ENCODE results near the gene KRT8.

Gene KRT8

GRCh38 chr12:52946334-52946733 is 41.5 kb upstream of the KRT8 start:
- H3K4me1 ChIP-seq (ENCODE audit: insufficient read depth, low read length): peaks cover 52% of the 10 kb centered on the region

GRCh38 chr12:52945389-52946232 is 40.7 kb upstream of the KRT8 start:
- peak overlapping the region; percentile 95 for H3K27ac ChIP-seq (ENCODE audit: low read depth, low read length)
- peak overlapping the region; percentile 64; the same call in 1 of the 2 replicates for H3K9ac ChIP-seq (ENCODE audit: low read depth, low read length)
- 14% methylated on average over 12 of the region's 13 CpGs for WGBS

More at GRCh38 chr12:52946334-52946733, 41.5 kb upstream of the KRT8 start:
- Histone ChIP-seq H3K27ac (ENCODE audit: low read depth, low read length) (peak overlapping the region; percentile 95), H3K36me3 (ENCODE audit: insufficient read depth, low read length) (peaks cover 16% of the 10 kb centered on the region), H3K9ac (ENCODE audit: low read depth, low read length) (peak overlapping the region; percentile 64; the same call in 1 of the 2 replicates), H3K27me3 (ENCODE audit: insufficient read depth, low read length) (no peaks in the 10 kb centered on the region), H3K9me3 (ENCODE audit: insufficient read depth, low read depth, low read length) (no peaks in the 10 kb centered on the region), H3K4me3 (ENCODE audit: low read length) (peak overlapping the region; percentile 24)
- WGBS: no CpG with 5 or more reads among the region's 1 CpG

GRCh38 chr12:52944683-52945388 is 40.0 kb upstream of the KRT8 start:
- 78% methylated on average over 8 of the region's 8 CpGs for WGBS
- peaks cover 45% of the 10 kb centered on the region for H3K4me1 ChIP-seq (ENCODE audit: insufficient read depth, low read length)
- peak overlapping the region; percentile 43; the same call in 1 of the 2 replicates for H3K9ac ChIP-seq (ENCODE audit: low read depth, low read length)

More at GRCh38 chr12:52945389-52946232, 40.7 kb upstream of the KRT8 start:
- no peaks in the 10 kb centered on the region for H3K27me3 ChIP-seq (ENCODE audit: insufficient read depth, low read length)
- H3K9me3 ChIP-seq (ENCODE audit: insufficient read depth, low read depth, low read length): no peaks in the 10 kb centered on the region
- H3K4me1 ChIP-seq (ENCODE audit: insufficient read depth, low read length): peaks cover 51% of the 10 kb centered on the region
- H3K36me3 ChIP-seq (ENCODE audit: insufficient read depth, low read length): peaks cover 9% of the 10 kb centered on the region
- H3K4me3 ChIP-seq (ENCODE audit: low read length): peak overlapping the region; percentile 24

GRCh38 chr12:52942901-52943181 is 38.0 kb upstream of the KRT8 start:
- H3K4me3 ChIP-seq (ENCODE audit: low read length): no peak overlapping the region
- 97% methylated on average over 3 of the region's 3 CpGs for WGBS
- peaks cover 40% of the 10 kb centered on the region for H3K4me1 ChIP-seq (ENCODE audit: insufficient read depth, low read length)
- no peaks in the 10 kb centered on the region for H3K36me3 ChIP-seq (ENCODE audit: insufficient read depth, low read length)
- H3K9me3 ChIP-seq (ENCODE audit: insufficient read depth, low read depth, low read length): no peaks in the 10 kb centered on the region
- H3K9ac ChIP-seq (ENCODE audit: low read depth, low read length): no peak overlapping the region
- no peaks in the 10 kb centered on the region for H3K27me3 ChIP-seq (ENCODE audit: insufficient read depth, low read length)
- H3K27ac ChIP-seq (ENCODE audit: low read depth, low read length): no peak overlapping the region

More at GRCh38 chr12:52944683-52945388, 40.0 kb upstream of the KRT8 start:
- H3K9me3 ChIP-seq (ENCODE audit: insufficient read depth, low read depth, low read length): no peaks in the 10 kb centered on the region
- peaks cover under 1% of the 10 kb centered on the region; the same call in 1 of the 2 replicates for H3K36me3 ChIP-seq (ENCODE audit: insufficient read depth, low read length)
- H3K27ac ChIP-seq (ENCODE audit: low read depth, low read length): peak overlapping the region; percentile 95
- H3K27me3 ChIP-seq (ENCODE audit: insufficient read depth, low read length): no peaks in the 10 kb centered on the region
- H3K4me3 ChIP-seq (ENCODE audit: low read length): no peak overlapping the region

GRCh38 chr12:52942066-52942900 is 37.4 kb upstream of the KRT8 start:
- 91% methylated on average over 11 of the region's 11 CpGs for WGBS
- Histone ChIP-seq H3K36me3 (ENCODE audit: insufficient read depth, low read length) (no peaks in the 10 kb centered on the region), H3K4me3 (ENCODE audit: low read length) (no peak overlapping the region), H3K4me1 (ENCODE audit: insufficient read depth, low read length) (peaks cover 36% of the 10 kb centered on the region), H3K9ac (ENCODE audit: low read depth, low read length) (no peak overlapping the region), H3K27ac (ENCODE audit: low read depth, low read length) (no peak overlapping the region), H3K27me3 (ENCODE audit: insufficient read depth, low read length) (no peaks in the 10 kb centered on the region), H3K9me3 (ENCODE audit: insufficient read depth, low read depth, low read length) (no peaks in the 10 kb centered on the region)

GRCh38 chr12:52929538-52929937 is 24.7 kb upstream of the KRT8 start:
- Histone ChIP-seq H3K9me3 (ENCODE audit: insufficient read depth, low read depth, low read length) (no peaks in the 10 kb centered on the region), H3K9ac (ENCODE audit: low read depth, low read length) (no peak overlapping the region), H3K27ac (ENCODE audit: low read depth, low read length) (no peak overlapping the region), H3K4me1 (ENCODE audit: insufficient read depth, low read length) (peaks cover 26% of the 10 kb centered on the region), H3K4me3 (ENCODE audit: low read length) (no peak overlapping the region), H3K27me3 (ENCODE audit: insufficient read depth, low read length) (no peaks in the 10 kb centered on the region), H3K36me3 (ENCODE audit: insufficient read depth, low read length) (no peaks in the 10 kb centered on the region)
- 78% methylated on average over 1 of the region's 1 CpG for WGBS

- 94% methylated on average over 4 of the region's 4 CpGs for WGBS
- Histone ChIP-seq H3K9me3 (ENCODE audit: insufficient read depth, low read depth, low read length) (no peaks in the 10 kb centered on the region), H3K9ac (ENCODE audit: low read depth, low read length) (no peak overlapping the region), H3K27me3 (ENCODE audit: insufficient read depth, low read length) (no peaks in the 10 kb centered on the region), H3K27ac (ENCODE audit: low read depth, low read length) (no peak overlapping the region), H3K4me3 (ENCODE audit: low read length) (no peak overlapping the region), H3K36me3 (ENCODE audit: insufficient read depth, low read length) (no peaks in the 10 kb centered on the region), H3K4me1 (ENCODE audit: insufficient read depth, low read length) (peaks cover 26% of the 10 kb centered on the region)
These were observed 23.1 kb upstream of the KRT8 start for GRCh38 chr12:52927964-52928363.

GRCh38 chr12:52926596-52927234 is 21.8 kb upstream of the KRT8 start:
- Histone ChIP-seq H3K27ac (ENCODE audit: low read depth, low read length) (peak overlapping the region; percentile 60), H3K27me3 (ENCODE audit: insufficient read depth, low read length) (no peaks in the 10 kb centered on the region), H3K4me3 (ENCODE audit: low read length) (no peak overlapping the region), H3K36me3 (ENCODE audit: insufficient read depth, low read length) (no peaks in the 10 kb centered on the region), H3K9ac (ENCODE audit: low read depth, low read length) (0 out of 2 replicates have a peak overlapping the region, but pooled peaks have one; percentile 27), H3K9me3 (ENCODE audit: insufficient read depth, low read depth, low read length) (no peaks in the 10 kb centered on the region), H3K4me1 (ENCODE audit: insufficient read depth, low read length) (peaks cover 26% of the 10 kb centered on the region)
- WGBS: 95% methylated on average over 4 of the region's 4 CpGs

GRCh38 chr12:52925717-52926595 is 21.1 kb upstream of the KRT8 start:
- Histone ChIP-seq H3K9ac (ENCODE audit: low read depth, low read length) (0 out of 2 replicates have a peak overlapping the region, but pooled peaks have one; percentile 27), H3K9me3 (ENCODE audit: insufficient read depth, low read depth, low read length) (no peaks in the 10 kb centered on the region), H3K27me3 (ENCODE audit: insufficient read depth, low read length) (no peaks in the 10 kb centered on the region), H3K27ac (ENCODE audit: low read depth, low read length) (peak overlapping the region; percentile 80), H3K36me3 (ENCODE audit: insufficient read depth, low read length) (no peaks in the 10 kb centered on the region), H3K4me1 (ENCODE audit: insufficient read depth, low read length) (peaks cover 32% of the 10 kb centered on the region), H3K4me3 (ENCODE audit: low read length) (no peak overlapping the region)
- 47% methylated on average over 6 of the region's 7 CpGs for WGBS

Data from HUES64 (cell line).